Measurements from ENCODE around the gene FGB.

DNA sequence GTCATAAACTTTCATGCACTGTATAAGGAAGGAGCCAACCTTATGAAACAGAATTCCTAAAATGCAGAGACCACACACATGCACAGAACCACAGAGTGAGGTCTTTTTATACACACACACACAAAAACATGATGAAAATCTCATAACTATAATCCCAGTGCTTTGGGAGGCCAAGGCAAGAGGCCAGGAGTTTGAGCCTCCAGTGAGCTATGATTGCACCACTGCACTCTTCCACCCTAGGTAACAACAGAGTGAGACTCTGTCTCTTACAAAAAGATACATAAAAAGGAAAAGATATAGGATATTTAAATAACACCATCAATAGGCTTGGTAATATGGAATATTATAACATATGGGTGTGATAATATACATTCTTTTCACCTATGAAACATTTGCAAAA is 17.1 kb downstream of the FGB start:
- TF ChIP-seq POLR2AphosphoS5 (IDR thresholded peaks at IDR 0.05; ENCODE audit: low read depth, low read length): no peak
- no peak for TF ChIP-seq TAF1 (IDR thresholded peaks at IDR 0.05; ENCODE audit: borderline replicate concordance, low read depth, low read length)
